Measurements from ENCODE around the gene PIK3AP1.

DNA sequence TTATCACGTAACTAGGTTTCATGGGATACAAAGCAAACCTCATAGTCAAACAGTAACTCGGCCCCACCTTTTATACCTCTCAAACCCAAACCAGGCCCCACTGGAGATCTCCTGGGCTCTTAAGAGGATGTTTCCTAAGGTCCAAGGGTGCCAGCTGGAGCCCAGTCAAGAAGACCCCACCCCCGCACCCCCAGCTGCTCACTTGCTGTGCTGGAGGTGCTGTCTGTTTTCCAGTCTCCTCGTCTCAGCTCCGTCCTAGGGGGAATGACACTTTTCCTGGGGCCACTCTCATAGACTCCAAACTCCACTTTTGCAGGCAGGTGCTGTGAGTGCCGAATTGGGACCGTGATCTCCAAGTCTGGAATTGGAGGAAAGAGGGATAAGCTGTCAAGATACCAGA is 110.8 kb downstream of the PIK3AP1 start:
- TF ChIP-seq, protein P1, sequence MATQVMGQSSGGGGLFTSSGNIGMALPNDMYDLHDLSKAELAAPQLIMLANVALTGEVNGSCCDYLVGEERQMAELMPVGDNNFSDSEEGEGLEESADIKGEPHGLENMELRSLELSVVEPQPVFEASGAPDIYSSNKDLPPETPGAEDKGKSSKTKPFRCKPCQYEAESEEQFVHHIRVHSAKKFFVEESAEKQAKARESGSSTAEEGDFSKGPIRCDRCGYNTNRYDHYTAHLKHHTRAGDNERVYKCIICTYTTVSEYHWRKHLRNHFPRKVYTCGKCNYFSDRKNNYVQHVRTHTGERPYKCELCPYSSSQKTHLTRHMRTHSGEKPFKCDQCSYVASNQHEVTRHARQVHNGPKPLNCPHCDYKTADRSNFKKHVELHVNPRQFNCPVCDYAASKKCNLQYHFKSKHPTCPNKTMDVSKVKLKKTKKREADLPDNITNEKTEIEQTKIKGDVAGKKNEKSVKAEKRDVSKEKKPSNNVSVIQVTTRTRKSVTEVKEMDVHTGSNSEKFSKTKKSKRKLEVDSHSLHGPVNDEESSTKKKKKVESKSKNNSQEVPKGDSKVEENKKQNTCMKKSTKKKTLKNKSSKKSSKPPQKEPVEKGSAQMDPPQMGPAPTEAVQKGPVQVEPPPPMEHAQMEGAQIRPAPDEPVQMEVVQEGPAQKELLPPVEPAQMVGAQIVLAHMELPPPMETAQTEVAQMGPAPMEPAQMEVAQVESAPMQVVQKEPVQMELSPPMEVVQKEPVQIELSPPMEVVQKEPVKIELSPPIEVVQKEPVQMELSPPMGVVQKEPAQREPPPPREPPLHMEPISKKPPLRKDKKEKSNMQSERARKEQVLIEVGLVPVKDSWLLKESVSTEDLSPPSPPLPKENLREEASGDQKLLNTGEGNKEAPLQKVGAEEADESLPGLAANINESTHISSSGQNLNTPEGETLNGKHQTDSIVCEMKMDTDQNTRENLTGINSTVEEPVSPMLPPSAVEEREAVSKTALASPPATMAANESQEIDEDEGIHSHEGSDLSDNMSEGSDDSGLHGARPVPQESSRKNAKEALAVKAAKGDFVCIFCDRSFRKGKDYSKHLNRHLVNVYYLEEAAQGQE (IDR thresholded peaks at IDR 0.05; ENCODE audit: low read depth, low read length) = no peak
- no peak for TF ChIP-seq YY1 (IDR thresholded peaks at IDR 0.05; ENCODE audit: low read depth)
- TF ChIP-seq GABPA (IDR thresholded peaks at IDR 0.05; ENCODE audit: low read depth) = no peak
- TF ChIP-seq, protein P2, sequence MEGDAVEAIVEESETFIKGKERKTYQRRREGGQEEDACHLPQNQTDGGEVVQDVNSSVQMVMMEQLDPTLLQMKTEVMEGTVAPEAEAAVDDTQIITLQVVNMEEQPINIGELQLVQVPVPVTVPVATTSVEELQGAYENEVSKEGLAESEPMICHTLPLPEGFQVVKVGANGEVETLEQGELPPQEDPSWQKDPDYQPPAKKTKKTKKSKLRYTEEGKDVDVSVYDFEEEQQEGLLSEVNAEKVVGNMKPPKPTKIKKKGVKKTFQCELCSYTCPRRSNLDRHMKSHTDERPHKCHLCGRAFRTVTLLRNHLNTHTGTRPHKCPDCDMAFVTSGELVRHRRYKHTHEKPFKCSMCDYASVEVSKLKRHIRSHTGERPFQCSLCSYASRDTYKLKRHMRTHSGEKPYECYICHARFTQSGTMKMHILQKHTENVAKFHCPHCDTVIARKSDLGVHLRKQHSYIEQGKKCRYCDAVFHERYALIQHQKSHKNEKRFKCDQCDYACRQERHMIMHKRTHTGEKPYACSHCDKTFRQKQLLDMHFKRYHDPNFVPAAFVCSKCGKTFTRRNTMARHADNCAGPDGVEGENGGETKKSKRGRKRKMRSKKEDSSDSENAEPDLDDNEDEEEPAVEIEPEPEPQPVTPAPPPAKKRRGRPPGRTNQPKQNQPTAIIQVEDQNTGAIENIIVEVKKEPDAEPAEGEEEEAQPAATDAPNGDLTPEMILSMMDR (IDR thresholded peaks at IDR 0.05) = no peak
- TF ChIP-seq, protein P3, sequence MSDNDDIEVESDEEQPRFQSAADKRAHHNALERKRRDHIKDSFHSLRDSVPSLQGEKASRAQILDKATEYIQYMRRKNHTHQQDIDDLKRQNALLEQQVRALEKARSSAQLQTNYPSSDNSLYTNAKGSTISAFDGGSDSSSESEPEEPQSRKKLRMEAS (IDR thresholded peaks at IDR 0.05; ENCODE audit: low read depth) = no peak
- TF ChIP-seq ELF1 (IDR thresholded peaks at IDR 0.05) = no peak
